Bronchial epithelial cell (primary cell): ENCODE measurements around the gene ZNF292. TPM values are rescaled to one million over a fixed set of nuclear protein-coding genes. Genes with fewer than 3 reads are reported as not detected.
"Not testable (repeated sequence)": the region's sequence is repeated elsewhere in the genome, so short reads cannot be mapped to it uniquely, and the experiment has no call there.

Source experiments
- DNase-seq: peaks from one replicate; pipeline ENCODE4 v3.0.0-alpha.2; 2010; ENCODE audit warnings: low read depth
- FAIRE-seq: peaks from 2 replicates; lab custom pipeline; 2011; peaks lifted over from hg19 to GRCh38; lab: Jason Lieb, UNC
- H3K27me3 ChIP-seq: 2 replicates; pipeline ENCODE4 v1.5.1; 2011; ENCODE audit warnings: low read length; ENCODE audit not compliant: control insufficient read depth, insufficient read depth
- H3K36me3 ChIP-seq: 2 replicates; pipeline ENCODE4 v1.5.1; 2011; ENCODE audit warnings: low read length; ENCODE audit not compliant: control insufficient read depth, insufficient read depth
- H3K4me3 ChIP-seq: 2 replicates; pipeline ENCODE4 v1.5.1; 2011; ENCODE audit warnings: mild to moderate bottlenecking, low read depth, low read length, control low read depth
- CTCF ChIP-seq: IDR thresholded peaks from 2 replicates; pipeline ENCODE4 v1.5.1; 2011; ENCODE audit warnings: mild to moderate bottlenecking, moderate library complexity, low read length, control low read depth, inconsistent platforms; ENCODE audit not compliant: insufficient read depth, severe bottlenecking
- total RNA-seq: library from RNA; depleted of rRNA; stranded (reverse); fragments of >200 nt; gene quantifications from 2 replicates; pipeline ENCODE4 v1.2.1, GENCODE V29; 2014

Gene ZNF292
- total RNA-seq, 1 donor from 2014 or later = 28.2 TPM

- Histone ChIP-seq H3K27me3 (no peaks in the 10 kb centered on the region), H3K36me3 (no peaks in the 10 kb centered on the region), H3K4me3 (peak overlapping the region; percentile 60)
- no peak for DNase-seq
- TF ChIP-seq CTCF = no peak
- no peak for FAIRE-seq
These were observed 2.8 kb upstream of the ZNF292 start for GRCh38 chr6:87152526-87152955.

- DNase-seq = no peak
- Histone ChIP-seq H3K27me3 (no peaks in the 10 kb centered on the region), H3K36me3 (peaks cover 3% of the 10 kb centered on the region), H3K4me3 (peak overlapping the region; percentile 99)
- TF ChIP-seq CTCF = no peak
- no peak for FAIRE-seq
These were observed 748 bp upstream of the ZNF292 start for GRCh38 chr6:87154641-87154992.

GRCh38 chr6:87155842-87156815 lies 764 bp downstream of the ZNF292 start:
- Histone ChIP-seq H3K27me3 (no peaks in the 10 kb centered on the region), H3K4me3 (peak overlapping the region; percentile 99), H3K36me3 (peaks cover 3% of the 10 kb centered on the region)
- peak; percentile 42 for DNase-seq
- FAIRE-seq = no peak
- no peak for TF ChIP-seq CTCF

- H3K27me3 ChIP-seq, H3K36me3 ChIP-seq, FAIRE-seq, DNase-seq, H3K4me3 ChIP-seq: not testable (repeated sequence)
These were observed 2.2 kb downstream of the ZNF292 start for GRCh38 chr6:87157596-87157995.

- Histone ChIP-seq H3K27me3 (no peaks in the 10 kb centered on the region), H3K36me3 (peaks cover 3% of the 10 kb centered on the region), H3K4me3 (no peak overlapping the region)
- FAIRE-seq (no peak), DNase-seq (no peak)
- no peak for TF ChIP-seq CTCF
These were observed 5.9 kb downstream of the ZNF292 start for GRCh38 chr6:87161299-87161698.

GRCh38 chr6:87164004-87164403 lies 8.6 kb downstream of the ZNF292 start:
- Histone ChIP-seq H3K27me3 (no peaks in the 10 kb centered on the region), H3K36me3 (no peaks in the 10 kb centered on the region), H3K4me3 (no peak overlapping the region)
- FAIRE-seq (no peak), DNase-seq (no peak)
- TF ChIP-seq CTCF = no peak
